ENCODE data around the gene GJB5. TPM values are rescaled to one million over a fixed set of nuclear protein-coding genes. Genes with fewer than 3 reads are reported as not detected.

GJB5 gene
- total RNA-seq, 4 donors from 2014 or later = 1.9 TPM; not detected in 3

GRCh38 chr1:34790985-34791384, 36.1 kb downstream of the GJB5 start:
- H3K4me1 ChIP-seq = peaks cover 0 to 19% (median 0%) of the 10 kb centered on the region in 3 donors
- peak overlapping the region in 2 of 4 donors; percentile 7 to 27 for H3K27ac ChIP-seq
- ATAC-seq = no peak
- 53% methylated on average over 3 of the region's 6 CpGs; no CpG with 5 or more reads in 1 of the 2 donors for WGBS, 2 donors (ENCODE audit: low coverage in 1 of 2)
- H3K36me3 ChIP-seq = peaks cover 0 to 21% of the 10 kb centered on the region in 2 donors
- TF ChIP-seq POLR2AphosphoS5 (IDR thresholded peaks at IDR 0.05) (no peak), POLR2A (IDR thresholded peaks at IDR 0.05) (no peak), EP300 (IDR thresholded peaks at IDR 0.05) (no peak)
- TF ChIP-seq, protein P1, sequence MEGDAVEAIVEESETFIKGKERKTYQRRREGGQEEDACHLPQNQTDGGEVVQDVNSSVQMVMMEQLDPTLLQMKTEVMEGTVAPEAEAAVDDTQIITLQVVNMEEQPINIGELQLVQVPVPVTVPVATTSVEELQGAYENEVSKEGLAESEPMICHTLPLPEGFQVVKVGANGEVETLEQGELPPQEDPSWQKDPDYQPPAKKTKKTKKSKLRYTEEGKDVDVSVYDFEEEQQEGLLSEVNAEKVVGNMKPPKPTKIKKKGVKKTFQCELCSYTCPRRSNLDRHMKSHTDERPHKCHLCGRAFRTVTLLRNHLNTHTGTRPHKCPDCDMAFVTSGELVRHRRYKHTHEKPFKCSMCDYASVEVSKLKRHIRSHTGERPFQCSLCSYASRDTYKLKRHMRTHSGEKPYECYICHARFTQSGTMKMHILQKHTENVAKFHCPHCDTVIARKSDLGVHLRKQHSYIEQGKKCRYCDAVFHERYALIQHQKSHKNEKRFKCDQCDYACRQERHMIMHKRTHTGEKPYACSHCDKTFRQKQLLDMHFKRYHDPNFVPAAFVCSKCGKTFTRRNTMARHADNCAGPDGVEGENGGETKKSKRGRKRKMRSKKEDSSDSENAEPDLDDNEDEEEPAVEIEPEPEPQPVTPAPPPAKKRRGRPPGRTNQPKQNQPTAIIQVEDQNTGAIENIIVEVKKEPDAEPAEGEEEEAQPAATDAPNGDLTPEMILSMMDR (IDR thresholded peaks at IDR 0.05) = no peak
- H3K4me3 ChIP-seq = no peak overlapping the region
- H3K9me3 ChIP-seq = peaks cover 0 to 5% (median 0%) of the 10 kb centered on the region in 3 donors
- peaks cover 48% of the 10 kb centered on the region for H3K27me3 ChIP-seq

DNA sequence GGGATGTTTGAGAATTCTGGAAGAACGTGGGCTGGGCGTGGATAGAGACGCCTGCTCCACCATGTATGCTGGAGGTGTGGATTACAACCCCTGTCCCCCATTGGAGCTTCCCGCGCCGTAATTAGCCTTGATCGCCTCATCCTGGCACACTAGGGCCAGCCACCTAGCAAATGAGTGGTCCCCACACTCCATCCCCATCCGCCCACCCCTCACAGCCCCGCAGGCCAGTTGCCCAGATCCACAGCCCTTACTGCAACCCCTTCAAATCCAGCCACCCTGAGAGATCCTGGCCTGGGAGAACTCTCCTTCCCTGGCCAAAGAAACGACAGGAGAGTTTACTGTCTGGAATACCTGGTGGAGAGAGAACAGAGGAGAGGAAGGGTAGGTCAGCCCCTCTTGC, 37.6 kb downstream of the GJB5 start:
- peaks cover 0 to 28% of the 10 kb centered on the region in 2 donors for H3K36me3 ChIP-seq
- ATAC-seq = no peak
- H3K27ac ChIP-seq = peak overlapping the region in 2 of 4 donors; percentile 40 to 62
- TF ChIP-seq, protein P1 (IDR thresholded peaks at IDR 0.05) = no peak
- TF ChIP-seq POLR2A (IDR thresholded peaks at IDR 0.05) (no peak), POLR2AphosphoS5 (IDR thresholded peaks at IDR 0.05) (no peak), EP300 (IDR thresholded peaks at IDR 0.05) (no peak)
- peaks cover 0 to 5% (median 0%) of the 10 kb centered on the region in 3 donors for H3K9me3 ChIP-seq
- H3K4me3 ChIP-seq = peak overlapping the region in 1 of 2 donors; percentile 49
- WGBS, 2 donors (ENCODE audit: low coverage in 1 of 2) = 60% methylated on average over 1 of the region's 10 CpGs; no CpG with 5 or more reads in 1 of the 2 donors
- peaks cover 44% of the 10 kb centered on the region for H3K27me3 ChIP-seq
- peaks cover 0 to 13% (median 0%) of the 10 kb centered on the region in 3 donors for H3K4me1 ChIP-seq

- peak; percentile 8 for TF ChIP-seq POLR2AphosphoS5 (IDR thresholded peaks at IDR 0.05)
- TF ChIP-seq, protein P1 (IDR thresholded peaks at IDR 0.05) = no peak
- Histone ChIP-seq H3K4me3 (peak within 1 kb of the TSS; percentile 8 to 49), H3K9me3 (peaks cover 0 to 5% (median 0%) of the 10 kb centered on the region in 3 donors), H3K36me3 (peaks cover 0 to 35% of the 10 kb centered on the region in 2 donors), H3K4me1 (peaks cover 0 to 13% (median 0%) of the 10 kb centered on the region in 3 donors), H3K27ac (peak within 1 kb of the TSS in 2 of 4 donors; percentile 48 to 62), H3K27me3 (peaks cover 44% of the 10 kb centered on the region)
- 24% methylated on average over 6 of the region's 45 CpGs; no CpG with 5 or more reads in 1 of the 2 donors for WGBS, 2 donors (ENCODE audit: low coverage in 1 of 2)
- ATAC-seq = no peak
These were observed 38.3 kb downstream of the GJB5 start, which contains the start of gene GJA4 for GRCh38 chr1:34792868-34793727. Gene GJA4, plus strand, starts transcription at chr1:34792999. Its CDS starts 1,215 bp downstream, at chr1:34794214.

DNA sequence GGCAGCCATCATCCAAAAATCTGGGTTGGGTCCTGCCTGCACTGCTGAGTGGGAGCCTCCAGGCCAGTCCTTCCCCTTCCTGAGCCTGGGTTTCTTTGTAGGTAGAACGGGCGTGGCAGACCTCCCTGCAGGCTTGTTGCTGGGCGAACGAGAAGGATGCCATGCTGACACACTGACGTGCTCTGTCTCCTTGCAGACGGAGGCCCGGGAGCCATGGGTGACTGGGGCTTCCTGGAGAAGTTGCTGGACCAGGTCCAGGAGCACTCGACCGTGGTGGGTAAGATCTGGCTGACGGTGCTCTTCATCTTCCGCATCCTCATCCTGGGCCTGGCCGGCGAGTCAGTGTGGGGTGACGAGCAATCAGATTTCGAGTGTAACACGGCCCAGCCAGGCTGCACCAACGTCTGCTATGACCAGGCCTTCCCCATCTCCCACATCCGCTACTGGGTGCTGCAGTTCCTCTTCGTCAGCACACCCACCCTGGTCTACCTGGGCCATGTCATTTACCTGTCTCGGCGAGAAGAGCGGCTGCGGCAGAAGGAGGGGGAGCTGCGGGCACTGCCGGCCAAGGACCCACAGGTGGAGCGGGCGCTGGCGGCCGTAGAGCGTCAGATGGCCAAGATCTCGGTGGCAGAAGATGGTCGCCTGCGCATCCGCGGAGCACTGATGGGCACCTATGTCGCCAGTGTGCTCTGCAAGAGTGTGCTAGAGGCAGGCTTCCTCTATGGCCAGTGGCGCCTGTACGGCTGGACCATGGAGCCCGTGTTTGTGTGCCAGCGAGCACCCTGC, 39.3 kb downstream of the GJB5 start:
- Histone ChIP-seq H3K27ac (peak overlapping the region in 1 of 4 donors; percentile 62), H3K4me1 (peaks cover 0 to 13% (median 0%) of the 10 kb centered on the region in 3 donors), H3K36me3 (peaks cover 0 to 35% of the 10 kb centered on the region in 2 donors), H3K4me3 (peak overlapping the region in 1 of 2 donors; percentile 49), H3K9me3 (peaks cover 0 to 5% (median 0%) of the 10 kb centered on the region in 3 donors), H3K27me3 (peaks cover 44% of the 10 kb centered on the region)
- no peak for ATAC-seq
- TF ChIP-seq POLR2A (IDR thresholded peaks at IDR 0.05) (no peak), EP300 (IDR thresholded peaks at IDR 0.05) (no peak), POLR2AphosphoS5 (IDR thresholded peaks at IDR 0.05) (no peak)
- TF ChIP-seq, protein P1 (IDR thresholded peaks at IDR 0.05) = no peak
- WGBS, 2 donors (ENCODE audit: low coverage in 1 of 2) = no CpG with 5 or more reads among the region's 40 CpGs
